GM21737 (cell line): ENCODE measurements around the gene NUP58.

Experiments used
- ATAC-seq: cut with Tn5 transposase; IDR thresholded peaks from one replicate; pipeline ENCODE4 v1.9.1; 2021; ENCODE audit warnings: mild to moderate bottlenecking, moderate library complexity; ENCODE audit not compliant: unreplicated experiment

Gene NUP58

GRCh38 chr13:25372284-25373081 lies 71.1 kb downstream of the NUP58 start:
- ATAC-seq = no peak

- ATAC-seq = no peak
These were observed 74.4 kb downstream of the NUP58 start for GRCh38 chr13:25375727-25376358.

- no peak for ATAC-seq
These were observed 76.0 kb downstream of the NUP58 start for GRCh38 chr13:25377244-25377962.

GRCh38 chr13:25378528-25378927 lies 77.1 kb downstream of the NUP58 start:
- no peak for ATAC-seq

GRCh38 chr13:25379011-25379410 lies 77.6 kb downstream of the NUP58 start:
- no peak for ATAC-seq

GRCh38 chr13:25380082-25380481 lies 78.7 kb downstream of the NUP58 start:
- no peak for ATAC-seq

GRCh38 chr13:25380741-25381324 lies 79.4 kb downstream of the NUP58 start:
- ATAC-seq = no peak

- ATAC-seq = no peak
These were observed 83.5 kb downstream of the NUP58 start for GRCh38 chr13:25384758-25385410.

GRCh38 chr13:25391932-25392331 lies 90.5 kb downstream of the NUP58 start:
- no peak for ATAC-seq
